Measurements from ENCODE around the gene RPS6KA3. TPM values are rescaled to one million over a fixed set of nuclear protein-coding genes. Genes with fewer than 3 reads are reported as not detected.

The RPS6KA3 gene
- total and polyA plus RNA-seq, 2 of the 8 experiments (the other 6 are each of a cell fraction or from before 2014, with no cell fraction given) = 7.1 to 13.0 TPM

DNA sequence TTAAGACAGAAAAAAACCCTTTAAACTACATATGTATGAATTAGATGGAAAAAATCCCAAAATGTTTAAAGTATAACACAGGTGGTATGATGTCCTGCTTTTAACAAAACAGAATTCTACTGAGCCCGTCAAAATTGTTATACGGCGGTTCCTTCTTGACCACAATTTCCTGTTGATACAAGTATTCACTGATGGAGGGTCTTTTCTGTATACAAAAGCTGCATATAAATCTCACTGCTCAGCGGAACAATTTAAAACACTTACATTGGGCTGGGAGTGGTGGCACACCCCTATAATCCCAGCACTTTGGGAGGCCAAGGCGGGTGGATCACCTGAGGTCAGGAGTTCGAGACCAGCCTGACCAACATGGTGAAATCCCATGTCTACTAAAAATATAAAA lies 62.4 kb downstream of the RPS6KA3 start:
- no peaks in the 10 kb centered on the region for H4K20me1 ChIP-seq (replicated peaks in 1 of 2; ENCODE audit: control insufficient read depth in 1 of 2, insufficient read depth in 2 of 2, low read length in 2 of 2)
- H3K79me2 ChIP-seq (ENCODE audit: control insufficient read depth in 1 of 2, insufficient read depth in 2 of 2, low read length in 2 of 2) = no peaks in the 10 kb centered on the region
- no peaks in the 10 kb centered on the region for H3K23me2 ChIP-seq (ENCODE audit: low read depth, low read length)
- H2BK15ac ChIP-seq (ENCODE audit: low read length) = no peak overlapping the region
- no peaks in the 10 kb centered on the region for H3K9me3 ChIP-seq (ENCODE audit: insufficient read depth in 2 of 2, low read depth in 1 of 2, low read length in 1 of 2)
- ChIA-PET POLR2A (ENCODE audit: partially characterized antibody) (no interaction called here), CTCF (ENCODE audit: partially characterized antibody) (no interaction called here)
- H3K79me1 ChIP-seq (ENCODE audit: low read depth, low read length) = no peaks in the 10 kb centered on the region
- H2AFZ ChIP-seq (ENCODE audit: low read length) = no peak overlapping the region
- H3K4me3 ChIP-seq (ENCODE audit: extremely low read depth in 1 of 4, insufficient read depth in 2 of 4, low read depth in 3 of 4, low read length in 4 of 4) = no peak overlapping the region
- no peak overlapping the region for H3K14ac ChIP-seq (ENCODE audit: insufficient read length)
- FAIRE-seq (no peak), DNase-seq (ENCODE audit: low read depth in 1 of 2, low spot score in 2 of 2) (no peak)
- H2BK5ac ChIP-seq (ENCODE audit: low read depth, low read length) = no peak overlapping the region
- H3K18ac ChIP-seq (ENCODE audit: extremely low read depth, low read length) = no peak overlapping the region
- no peak overlapping the region for H2BK20ac ChIP-seq (ENCODE audit: low read length)
- no peak overlapping the region for H3K4me2 ChIP-seq (ENCODE audit: insufficient read depth in 1 of 2, low read depth in 2 of 2, low read length in 2 of 2)
- no peak overlapping the region for H3K23ac ChIP-seq (ENCODE audit: insufficient read length)
- H3K36me3 ChIP-seq (ENCODE audit: control insufficient read depth in 2 of 4, insufficient read depth in 4 of 4, low read length in 3 of 4) = peaks cover 0 to 3% (median 1%) of the 10 kb centered on the region in 4 experiments; a peak in 2 of 8 replicates
- no peak overlapping the region for H4K91ac ChIP-seq (replicated peaks; ENCODE audit: insufficient read length, low read length)
- H4K5ac ChIP-seq (ENCODE audit: insufficient read length, low read depth, low read length) = no peak overlapping the region
- no peaks in the 10 kb centered on the region for H3K4me1 ChIP-seq (replicated peaks in 1 of 4; ENCODE audit: control insufficient read depth in 3 of 4, insufficient read depth in 4 of 4, low read length in 3 of 4)
- H3K27me3 ChIP-seq (replicated peaks in 1 of 4; ENCODE audit: control insufficient read depth in 3 of 4, extremely low read depth in 1 of 4, insufficient read depth in 3 of 4, low read length in 3 of 4) = no peaks in the 10 kb centered on the region
- no peak overlapping the region for H3K4ac ChIP-seq (replicated peaks; ENCODE audit: insufficient read length, low read depth, low read length)
- H2BK12ac ChIP-seq (ENCODE audit: low read depth, low read length) = no peak overlapping the region
- no peak overlapping the region for H3K56ac ChIP-seq (replicated peaks; ENCODE audit: insufficient read length, low read depth, low read length)
- H4K8ac ChIP-seq (ENCODE audit: extremely low read depth, insufficient read depth, low read length) = no peak overlapping the region
- 100% methylated on average over 4 of the region's 6 CpGs; no CpG with 5 or more reads in 1 of the 2 experiments for WGBS, 2 experiments (ENCODE audit: extremely low coverage in 1 of 2, insufficient coverage in 1 of 2, insufficient read length in 1 of 2, insufficient replicate concordance in 2 of 2, low coverage in 1 of 2, low lambda C conversion rate in 2 of 2, missing lambda C conversion rate in 1 of 2)
- H3K9ac ChIP-seq (replicated peaks in 1 of 4; ENCODE audit: extremely low read depth in 1 of 4, low read depth in 3 of 4, low read length in 3 of 4) = no peak overlapping the region
- H2BK120ac ChIP-seq (replicated peaks; ENCODE audit: low read depth, low read length) = no peak overlapping the region
- H2AK5ac ChIP-seq (ENCODE audit: low read depth, low read length) = no peak overlapping the region
- no peak overlapping the region for H3K27ac ChIP-seq (ENCODE audit: low read depth, low read length)
- TF ChIP-seq CHD2 (IDR thresholded peaks at IDR 0.05; ENCODE audit: low read length) (no peak), GTF2F1 (IDR thresholded peaks at IDR 0.05; ENCODE audit: borderline replicate concordance, low read depth, low read length) (no peak), RBBP5 (IDR thresholded peaks at IDR 0.05; ENCODE audit: borderline replicate concordance, low read depth, low read length) (no peak), JUN (IDR thresholded peaks at IDR 0.05; ENCODE audit: low read depth, low read length) (no peak), CTBP2 (IDR thresholded peaks at IDR 0.05; ENCODE audit: borderline replicate concordance, insufficient read depth, insufficient read length, low read length) (no peak)
